Brain microvascular endothelial cell (primary cell): ENCODE data around the gene POLDIP3.

Source experiments
- DNase-seq: peaks from one replicate; pipeline ENCODE4 v3.0.0-alpha.2; 2020
- H3K27ac ChIP-seq: fragments of 250-450 bp; sonication (Bioruptor Pico); 2 replicates; pipeline ENCODE4 v1.5.1; 2020; ENCODE audit warnings: mild to moderate bottlenecking, moderate library complexity
- H3K27me3 ChIP-seq: fragments of 250-450 bp; sonication (Bioruptor Pico); replicated peaks from 2 replicates; pipeline ENCODE4 v1.5.1; 2020; ENCODE audit warnings: mild to moderate bottlenecking
- H3K36me3 ChIP-seq: fragments of 250-450 bp; sonication (Bioruptor Pico); replicated peaks from 2 replicates; pipeline ENCODE4 v1.5.1; 2020; ENCODE audit warnings: mild to moderate bottlenecking
- H3K4me3 ChIP-seq: 2 replicates; pipeline ENCODE4 v1.5.1; 2011; ENCODE audit warnings: low read depth, mild to moderate bottlenecking, control low read depth, low read length, moderate library complexity
- in situ Hi-C: cut with HindIII; loops from 2 replicates; pipeline ENCODE4 v1.10.0; 2017; ENCODE audit warnings: low sequenced_read_pairs, low pct_ligation_motif_present
- TF ChIP-seq, protein P1 (sequence below): IDR thresholded peaks from 2 replicates; pipeline ENCODE4 v1.5.1; 2011; ENCODE audit warnings: low read depth, mild to moderate bottlenecking, moderate library complexity, low read length, control low read depth, inconsistent platforms; ENCODE audit errors: missing control alignments

POLDIP3 gene

DNA sequence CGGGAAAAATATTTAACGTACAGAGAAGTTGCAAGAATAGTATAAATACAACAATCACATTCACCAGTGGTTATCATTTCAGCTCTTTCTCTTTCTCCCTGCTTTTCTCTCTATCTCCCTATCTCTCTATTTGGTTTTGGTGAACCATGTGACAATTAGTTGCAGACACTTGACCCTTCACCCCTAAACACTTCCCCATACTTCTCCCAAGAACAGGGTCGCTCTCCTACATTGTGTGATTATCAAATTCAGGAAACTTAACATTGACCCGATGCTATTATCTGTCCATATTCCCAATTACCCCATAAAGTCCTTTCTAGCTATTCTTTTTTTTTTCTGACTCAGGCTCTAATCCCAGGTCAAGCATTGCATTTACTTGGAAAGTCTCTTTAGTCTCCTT, 39.3 kb upstream of the POLDIP3 start:
- TF ChIP-seq, protein P1, sequence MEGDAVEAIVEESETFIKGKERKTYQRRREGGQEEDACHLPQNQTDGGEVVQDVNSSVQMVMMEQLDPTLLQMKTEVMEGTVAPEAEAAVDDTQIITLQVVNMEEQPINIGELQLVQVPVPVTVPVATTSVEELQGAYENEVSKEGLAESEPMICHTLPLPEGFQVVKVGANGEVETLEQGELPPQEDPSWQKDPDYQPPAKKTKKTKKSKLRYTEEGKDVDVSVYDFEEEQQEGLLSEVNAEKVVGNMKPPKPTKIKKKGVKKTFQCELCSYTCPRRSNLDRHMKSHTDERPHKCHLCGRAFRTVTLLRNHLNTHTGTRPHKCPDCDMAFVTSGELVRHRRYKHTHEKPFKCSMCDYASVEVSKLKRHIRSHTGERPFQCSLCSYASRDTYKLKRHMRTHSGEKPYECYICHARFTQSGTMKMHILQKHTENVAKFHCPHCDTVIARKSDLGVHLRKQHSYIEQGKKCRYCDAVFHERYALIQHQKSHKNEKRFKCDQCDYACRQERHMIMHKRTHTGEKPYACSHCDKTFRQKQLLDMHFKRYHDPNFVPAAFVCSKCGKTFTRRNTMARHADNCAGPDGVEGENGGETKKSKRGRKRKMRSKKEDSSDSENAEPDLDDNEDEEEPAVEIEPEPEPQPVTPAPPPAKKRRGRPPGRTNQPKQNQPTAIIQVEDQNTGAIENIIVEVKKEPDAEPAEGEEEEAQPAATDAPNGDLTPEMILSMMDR, result no peak
- Histone ChIP-seq H3K36me3 (no peaks in the 10 kb centered on the region), H3K4me3 (no peak overlapping the region), H3K27ac (no peak overlapping the region), H3K27me3 (no peaks in the 10 kb centered on the region)
- in situ Hi-C loops, result no loop called here
- DNase-seq, result no peak

DNA sequence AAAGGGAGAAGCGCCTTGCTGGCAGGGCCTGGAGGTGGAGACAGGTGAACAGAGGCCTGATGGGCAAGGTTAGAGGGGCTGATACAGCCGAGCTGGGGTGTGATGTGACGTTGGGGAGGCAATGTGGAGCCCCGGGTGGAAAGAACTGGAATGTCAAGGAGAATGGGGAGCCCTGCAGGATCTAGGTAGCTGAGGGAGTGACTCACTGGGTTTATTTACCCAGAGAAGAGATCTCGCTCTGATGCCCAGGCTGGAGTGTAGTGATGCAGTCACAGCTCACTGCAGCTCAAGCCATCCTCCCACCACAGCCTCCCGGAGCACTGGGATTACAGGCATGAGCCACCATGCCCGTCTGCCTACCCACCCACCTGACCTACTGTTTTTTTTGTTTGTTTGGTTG, 36.5 kb upstream of the POLDIP3 start:
- in situ Hi-C loops, result no loop called here
- H3K27ac ChIP-seq, result no peak overlapping the region

DNA sequence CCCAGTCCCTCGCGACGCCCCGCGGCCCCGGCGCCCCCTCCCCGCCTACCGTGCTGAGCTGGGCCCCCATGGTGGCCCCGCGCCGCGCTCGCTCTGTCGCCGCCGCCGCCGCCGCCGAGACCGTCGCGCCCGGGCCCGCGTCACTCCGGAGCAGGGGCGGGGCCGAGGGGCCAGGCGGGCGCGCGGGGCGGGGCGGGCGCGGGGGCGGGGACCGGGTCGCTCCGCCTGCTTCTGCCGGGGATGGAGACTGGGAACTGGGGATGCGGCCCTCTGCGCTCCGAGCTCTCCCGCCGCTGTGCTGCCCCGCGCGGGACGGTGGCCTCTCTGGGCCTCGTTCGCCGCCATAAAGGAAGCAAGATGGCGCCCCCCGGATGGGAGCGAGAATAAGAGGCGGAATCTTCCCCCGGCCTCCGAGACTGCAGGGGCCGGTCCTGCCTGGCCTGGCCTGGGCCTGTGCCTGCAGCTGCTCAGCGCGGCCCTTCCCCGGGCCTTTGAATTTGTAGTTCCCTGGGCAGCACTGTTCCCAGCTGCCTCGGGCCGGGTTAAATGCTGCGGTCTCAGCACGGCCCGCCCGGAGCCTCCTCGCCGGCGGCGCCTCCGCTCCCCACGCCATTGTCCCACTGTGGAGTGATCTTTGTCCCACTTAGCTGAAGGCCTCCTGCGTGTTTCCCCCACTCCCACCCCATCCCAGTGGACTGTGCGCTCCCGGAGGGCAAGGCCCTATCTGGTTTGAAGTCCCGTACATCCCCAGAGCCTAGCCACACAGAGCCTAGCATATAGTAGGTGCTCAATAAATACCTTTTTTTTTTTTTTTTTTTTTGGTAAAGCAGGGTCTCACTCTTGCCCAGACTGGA, 34.8 kb upstream of the POLDIP3 start, which contains the start of gene CYB5R3:
CYB5R3 (minus strand) TSS at position 147 of the 854 bp plus-strand sequence; CDS start at position 70, 77 bp downstream.
- Histone ChIP-seq H3K36me3 (no peaks in the 10 kb centered on the region), H3K27ac (peak within 1 kb of the TSS; percentile 61), H3K27me3 (no peaks in the 10 kb centered on the region), H3K4me3 (peak within 1 kb of the TSS; percentile 89)
- in situ Hi-C loops, result loop anchor here (25.0 kb wide), 1 partner anchor 163 kb away; no protein-coding TSS in a partner anchor
- TF ChIP-seq, protein P1, result no peak
- peak; percentile 67 for DNase-seq

More for the DNA sequence above, 36.5 kb upstream of the POLDIP3 start:
- Histone ChIP-seq H3K36me3 (no peaks in the 10 kb centered on the region), H3K4me3 (no peak overlapping the region), H3K27me3 (no peaks in the 10 kb centered on the region)
- TF ChIP-seq, protein P1, result no peak
- no peak for DNase-seq

DNA sequence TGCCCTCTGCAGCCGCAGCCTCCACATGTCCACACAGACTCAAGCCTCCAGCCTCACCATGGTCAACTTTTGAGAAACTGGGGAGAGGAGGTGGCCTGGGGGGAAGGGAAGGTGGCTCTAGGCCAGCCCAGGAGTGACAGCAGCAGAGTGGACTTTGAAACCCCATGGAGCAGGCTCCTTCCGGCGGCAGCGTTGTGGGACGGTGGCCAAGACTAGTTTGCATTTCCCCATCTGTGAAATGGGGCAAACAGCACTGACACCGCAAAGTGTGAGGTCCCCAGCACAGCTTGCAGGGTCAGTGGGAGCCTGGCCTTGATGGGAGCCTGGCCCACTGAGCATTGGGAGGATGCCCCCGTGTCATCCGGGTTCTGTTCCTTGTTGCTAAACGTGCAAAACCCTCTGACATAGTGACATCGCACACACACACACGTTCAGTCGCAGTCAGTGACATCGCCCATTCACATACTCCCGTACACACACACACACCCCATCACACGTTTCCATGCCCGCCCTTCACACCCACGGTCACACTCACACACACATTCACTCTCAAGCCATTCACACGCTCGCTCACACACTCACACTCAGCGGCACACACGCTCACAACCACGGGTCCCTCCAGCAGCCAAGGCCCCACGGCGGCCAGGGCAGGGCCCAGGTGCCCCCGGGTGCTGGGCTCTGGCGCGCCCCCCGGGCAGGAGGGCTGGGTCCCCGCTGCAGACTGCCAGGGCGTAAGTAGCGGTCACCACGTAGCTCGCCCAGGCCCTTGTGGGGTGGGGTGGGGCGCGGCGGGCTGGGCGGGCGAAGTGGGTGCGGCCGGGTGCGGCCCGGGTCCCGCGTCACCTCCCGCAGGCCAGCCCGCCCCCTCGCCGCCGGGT, 33.9 kb upstream of the POLDIP3 start:
- Histone ChIP-seq H3K4me3 (peak overlapping the region; percentile 89), H3K36me3 (no peaks in the 10 kb centered on the region), H3K27me3 (no peaks in the 10 kb centered on the region), H3K27ac (peak overlapping the region; percentile 61)
- DNase-seq, result no peak
- in situ Hi-C loops, result loop anchor here (25.0 kb wide), 1 partner anchor 164 kb away; no protein-coding TSS in a partner anchor
- TF ChIP-seq, protein P1, result no peak

DNA sequence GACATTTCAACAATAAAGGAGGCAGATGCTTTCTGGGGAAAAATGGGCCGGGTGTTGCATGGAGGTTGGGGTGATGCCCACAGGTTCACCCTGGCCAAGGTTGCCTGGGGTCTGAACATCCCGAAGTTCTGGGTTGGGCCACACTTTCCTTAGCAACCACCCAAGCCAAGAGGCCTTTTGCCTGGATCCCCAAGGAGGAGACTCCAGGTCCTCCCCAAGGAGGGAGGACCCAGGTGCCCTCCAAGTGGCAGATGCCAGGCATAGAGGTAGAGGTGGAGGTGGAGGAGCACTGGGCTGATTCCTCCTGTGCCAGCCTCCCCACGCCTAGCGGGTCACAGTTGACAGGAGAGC, 33.3 kb upstream of the POLDIP3 start:
- in situ Hi-C loops, result loop anchor here (25.0 kb wide), 1 partner anchor 164 kb away; no protein-coding TSS in a partner anchor
- TF ChIP-seq, protein P1, result no peak
- DNase-seq, result no peak
- Histone ChIP-seq H3K27me3 (no peaks in the 10 kb centered on the region), H3K4me3 (peak overlapping the region; percentile 89), H3K27ac (no peak overlapping the region), H3K36me3 (no peaks in the 10 kb centered on the region)
